IPS-18c (cell line): Measurements from ENCODE around the gene SUCLG2.
"Not testable (repeated sequence)": the region's sequence is repeated elsewhere in the genome, so short reads cannot be mapped to it uniquely, and the experiment has no call there.

ENCODE experiments used
- H3K4me3 ChIP-seq: 2 replicates; pipeline ENCODE4 v1.7.0; 2013; ENCODE audit warnings: low read depth, mild to moderate bottlenecking, low read length, moderate library complexity; ENCODE audit not compliant: insufficient read depth
- H3K9me3 ChIP-seq: one replicate; pipeline ENCODE4 v1.6.1; 2013; ENCODE audit warnings: mild to moderate bottlenecking, low read length, moderate library complexity; ENCODE audit not compliant: control insufficient read depth, insufficient read depth

Gene SUCLG2

GRCh38 chr3:67595424-67595823 lies 59.0 kb downstream of the SUCLG2 start:
- no peaks in the 10 kb centered on the region for H3K9me3 ChIP-seq
- H3K4me3 ChIP-seq, result no peak overlapping the region

GRCh38 chr3:67593761-67594234 lies 60.6 kb downstream of the SUCLG2 start:
- Histone ChIP-seq H3K4me3 (no peak overlapping the region), H3K9me3 (no peaks in the 10 kb centered on the region)

GRCh38 chr3:67592057-67592456 lies 62.4 kb downstream of the SUCLG2 start:
- no peak overlapping the region for H3K4me3 ChIP-seq
- H3K9me3 ChIP-seq, result no peaks in the 10 kb centered on the region

GRCh38 chr3:67587811-67588210 lies 66.6 kb downstream of the SUCLG2 start:
- H3K4me3 ChIP-seq, result no peak overlapping the region
- no peaks in the 10 kb centered on the region for H3K9me3 ChIP-seq

- Histone ChIP-seq H3K4me3 (no peak overlapping the region), H3K9me3 (no peaks in the 10 kb centered on the region)
Measured at GRCh38 chr3:67587301-67587700, 67.1 kb downstream of the SUCLG2 start.

- not testable (repeated sequence) for H3K9me3 ChIP-seq, H3K4me3 ChIP-seq
Measured at GRCh38 chr3:67584608-67585007, 69.8 kb downstream of the SUCLG2 start.

GRCh38 chr3:67580430-67581000 lies 73.9 kb downstream of the SUCLG2 start:
- Histone ChIP-seq H3K4me3 (no peak overlapping the region), H3K9me3 (no peaks in the 10 kb centered on the region)

- H3K9me3 ChIP-seq, result no peaks in the 10 kb centered on the region
- H3K4me3 ChIP-seq, result no peak overlapping the region
Measured at GRCh38 chr3:67578416-67578815, 76.0 kb downstream of the SUCLG2 start.

GRCh38 chr3:67576441-67576840 lies 78.0 kb downstream of the SUCLG2 start:
- no peak overlapping the region for H3K4me3 ChIP-seq
- H3K9me3 ChIP-seq, result no peaks in the 10 kb centered on the region

GRCh38 chr3:67569324-67569723 lies 85.1 kb downstream of the SUCLG2 start:
- no peak overlapping the region for H3K4me3 ChIP-seq
- no peaks in the 10 kb centered on the region for H3K9me3 ChIP-seq

- H3K9me3 ChIP-seq, result no peaks in the 10 kb centered on the region
- H3K4me3 ChIP-seq, result no peak overlapping the region
Measured at GRCh38 chr3:67567893-67568292, 86.5 kb downstream of the SUCLG2 start.

- Histone ChIP-seq H3K9me3 (no peaks in the 10 kb centered on the region), H3K4me3 (no peak overlapping the region)
Measured at GRCh38 chr3:67564973-67565372, 89.4 kb downstream of the SUCLG2 start.

- no peaks in the 10 kb centered on the region for H3K9me3 ChIP-seq
- H3K4me3 ChIP-seq, result no peak overlapping the region
Measured at GRCh38 chr3:67564008-67564407, 90.4 kb downstream of the SUCLG2 start.

GRCh38 chr3:67561667-67562394 lies 92.6 kb downstream of the SUCLG2 start:
- no peak overlapping the region for H3K4me3 ChIP-seq
- no peaks in the 10 kb centered on the region for H3K9me3 ChIP-seq

GRCh38 chr3:67561266-67561665 lies 93.1 kb downstream of the SUCLG2 start:
- no peaks in the 10 kb centered on the region for H3K9me3 ChIP-seq
- no peak overlapping the region for H3K4me3 ChIP-seq

GRCh38 chr3:67559029-67559605 lies 95.3 kb downstream of the SUCLG2 start:
- Histone ChIP-seq H3K9me3 (no peaks in the 10 kb centered on the region), H3K4me3 (no peak overlapping the region)

GRCh38 chr3:67558426-67558825 lies 96.0 kb downstream of the SUCLG2 start:
- Histone ChIP-seq H3K4me3 (no peak overlapping the region), H3K9me3 (no peaks in the 10 kb centered on the region)

- no peak overlapping the region for H3K4me3 ChIP-seq
- H3K9me3 ChIP-seq, result no peaks in the 10 kb centered on the region
Measured at GRCh38 chr3:67557848-67558355, 96.5 kb downstream of the SUCLG2 start.
